ENCODE measurements around the gene GRIK4. TPM values are rescaled to one million over a fixed set of nuclear protein-coding genes. Genes with fewer than 3 reads are reported as not detected.

Gene GRIK4
- total RNA-seq, 6 experiments from 2014 or later: 0.07 to 0.11 TPM; not detected in 4

DNA sequence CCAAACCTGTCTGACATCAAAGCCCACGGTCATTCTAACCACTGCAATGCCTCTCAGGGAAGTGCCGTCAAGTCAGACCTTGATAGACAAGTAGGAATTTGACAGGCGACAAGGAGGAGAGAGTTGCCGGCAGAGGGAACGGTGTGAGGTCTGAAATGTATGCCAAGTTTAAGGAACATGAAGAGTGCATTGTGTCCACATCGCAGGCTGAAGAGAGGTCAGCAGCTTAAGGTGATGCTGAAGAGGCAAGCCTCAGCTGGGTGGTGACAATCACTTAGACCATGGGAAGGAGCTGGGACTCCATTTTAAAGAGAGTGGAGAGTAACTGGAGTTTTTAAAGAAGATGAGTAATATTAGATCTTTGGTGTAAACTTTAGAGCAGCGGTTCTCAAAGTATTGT, 407.5 kb downstream of the GRIK4 start:
- 80% methylated on average over 7 of the region's 7 CpGs for WGBS (ENCODE audit: insufficient coverage, low coverage, low lambda C conversion rate, missing lambda C conversion rate)
- Histone ChIP-seq H3K27ac (no peak overlapping the region), H3K27me3 (no peaks in the 10 kb centered on the region), H3K36me3 (no peaks in the 10 kb centered on the region), H3K4me3 (no peak overlapping the region), H3K4me1 (no peaks in the 10 kb centered on the region), H3K9me3 (no peaks in the 10 kb centered on the region)
- ATAC-seq (no peak), DNase-seq (no peak)
- intact Hi-C loops (cut with DNase I): no loop called here
- TF ChIP-seq POLR2A (IDR thresholded peaks at IDR 0.05) (no peak), CTCF (IDR thresholded peaks at IDR 0.05) (no peak)

GRCh38 chr11:120919566-120919965, 408.0 kb downstream of the GRIK4 start:
- intact Hi-C loops (cut with DNase I): no loop called here
- DNase-seq: no peak
- no peak for ATAC-seq
- Histone ChIP-seq H3K4me3 (no peak overlapping the region), H3K27ac (no peak overlapping the region), H3K36me3 (no peaks in the 10 kb centered on the region), H3K4me1 (no peaks in the 10 kb centered on the region), H3K9me3 (no peaks in the 10 kb centered on the region), H3K27me3 (no peaks in the 10 kb centered on the region)
- no peak for TF ChIP-seq POLR2A (IDR thresholded peaks at IDR 0.05)
- no peak for TF ChIP-seq CTCF (IDR thresholded peaks at IDR 0.05)
- 43% methylated on average over 4 of the region's 5 CpGs for WGBS (ENCODE audit: insufficient coverage, low coverage, low lambda C conversion rate, missing lambda C conversion rate)

- WGBS (ENCODE audit: insufficient coverage, low coverage, low lambda C conversion rate, missing lambda C conversion rate): 45% methylated on average over 3 of the region's 9 CpGs
- TF ChIP-seq POLR2A (IDR thresholded peaks at IDR 0.05) (no peak), CTCF (IDR thresholded peaks at IDR 0.05) (no peak)
These were observed 412.4 kb downstream of the GRIK4 start for GRCh38 chr11:120923866-120924508.

GRCh38 chr11:120925944-120926343, 414.4 kb downstream of the GRIK4 start:
- DNase-seq (no peak), ATAC-seq (no peak)
- no peaks in the 10 kb centered on the region for H3K4me1 ChIP-seq
- no peak overlapping the region for H3K27ac ChIP-seq
- intact Hi-C loops (cut with DNase I): no loop called here
- TF ChIP-seq POLR2A (IDR thresholded peaks at IDR 0.05) (no peak), CTCF (IDR thresholded peaks at IDR 0.05) (no peak)
- no peak overlapping the region for H3K4me3 ChIP-seq
- H3K9me3 ChIP-seq: no peaks in the 10 kb centered on the region
- H3K36me3 ChIP-seq: no peaks in the 10 kb centered on the region
- WGBS (ENCODE audit: insufficient coverage, low coverage, low lambda C conversion rate, missing lambda C conversion rate): 86% methylated on average over 2 of the region's 2 CpGs
- no peaks in the 10 kb centered on the region for H3K27me3 ChIP-seq

More at GRCh38 chr11:120923866-120924508, 412.4 kb downstream of the GRIK4 start:
- no peak overlapping the region for H3K27ac ChIP-seq
- DNase-seq: no peak
- no peaks in the 10 kb centered on the region for H3K27me3 ChIP-seq
- no peaks in the 10 kb centered on the region for H3K4me1 ChIP-seq
- ATAC-seq: no peak
- H3K36me3 ChIP-seq: no peaks in the 10 kb centered on the region
- no peaks in the 10 kb centered on the region for H3K9me3 ChIP-seq
- no peak overlapping the region for H3K4me3 ChIP-seq
- intact Hi-C loops (cut with DNase I): no loop called here
